GM23248 (cell line): ENCODE results near the gene SMPDL3A. TPM values are rescaled to one million over a fixed set of nuclear protein-coding genes. Genes with fewer than 3 reads are reported as not detected.

Source experiments
- DNase-seq: peaks from one replicate; pipeline ENCODE4 v3.0.0-alpha.2; 2015
- H2AFZ ChIP-seq: fragments of 200-600 bp; sonication (generic); 2 replicates; pipeline ENCODE4 v1.6.1; 2016; ENCODE audit warnings: antibody characterized with exemption
- H3F3A ChIP-seq: fragments of 200-600 bp; sonication (generic); 2 replicates; pipeline ENCODE4 v1.6.1; 2016; ENCODE audit warnings: mild to moderate bottlenecking, antibody characterized with exemption, mixed run types; ENCODE audit not compliant: insufficient read depth
- H3K27ac ChIP-seq: fragments of 200-600 bp; sonication (generic); 2 replicates; pipeline ENCODE4 v1.5.1; 2016; ENCODE audit warnings: mild to moderate bottlenecking
- H3K27me3 ChIP-seq: fragments of 200-600 bp; sonication (generic); replicated peaks from 2 replicates; pipeline ENCODE4 v1.6.1; 2016; ENCODE audit warnings: mild to moderate bottlenecking; ENCODE audit not compliant: insufficient read depth
- H3K36me3 ChIP-seq: fragments of 200-600 bp; sonication (generic); 2 replicates; pipeline ENCODE4 v1.6.1; 2016; ENCODE audit warnings: low read depth, mild to moderate bottlenecking
- H3K4me1 ChIP-seq: fragments of 200-600 bp; sonication (generic); 2 replicates; pipeline ENCODE4 v1.6.1; 2016; ENCODE audit warnings: mild to moderate bottlenecking; ENCODE audit not compliant: insufficient read depth
- H3K4me2 ChIP-seq: fragments of 200-600 bp; sonication (generic); one replicate; pipeline ENCODE4 v1.6.1; 2016; ENCODE audit warnings: mild to moderate bottlenecking; ENCODE audit not compliant: unreplicated experiment
- H3K4me3 ChIP-seq: fragments of 200-600 bp; sonication (generic); 2 replicates; pipeline ENCODE4 v1.5.1; 2016; ENCODE audit warnings: mild to moderate bottlenecking
- H3K79me2 ChIP-seq: fragments of 200-600 bp; sonication (generic); 2 replicates; pipeline ENCODE4 v1.6.1; 2016; ENCODE audit warnings: mild to moderate bottlenecking; ENCODE audit not compliant: insufficient read depth
- H3K9ac ChIP-seq: fragments of 200-600 bp; sonication (generic); 2 replicates; pipeline ENCODE4 v1.6.1; 2016; ENCODE audit warnings: mild to moderate bottlenecking
- H3K9me2 ChIP-seq: fragments of 200-600 bp; sonication (generic); 2 replicates; pipeline ENCODE4 v1.6.1; 2016; ENCODE audit warnings: mixed run types, mild to moderate bottlenecking, moderate library complexity; ENCODE audit not compliant: insufficient read depth
- H3K9me3 ChIP-seq: fragments of 200-600 bp; sonication (generic); one replicate; pipeline ENCODE4 v1.6.1; 2017; ENCODE audit warnings: low read depth
- H4K20me1 ChIP-seq: fragments of 200-600 bp; sonication (generic); 2 replicates; pipeline ENCODE4 v1.6.0; 2016; ENCODE audit not compliant: insufficient read depth
- EZH2 ChIP-seq: fragments of 200-600 bp; sonication (generic); IDR thresholded peaks from 2 replicates; pipeline ENCODE4 v1.6.1; 2018; ENCODE audit warnings: antibody characterized with exemption, mild to moderate bottlenecking; ENCODE audit not compliant: insufficient read depth, poor library complexity, severe bottlenecking
- EZH2phosphoT487 ChIP-seq: fragments of 200-600 bp; sonication (generic); IDR thresholded peaks from 2 replicates; pipeline ENCODE4 v1.6.1; 2018; ENCODE audit warnings: antibody characterized with exemption, moderate library complexity, mild to moderate bottlenecking, low read depth; ENCODE audit not compliant: insufficient read depth
- WGBS, 2 experiments: methylation state at CpG; one replicate each; pipeline ENCODE4 v1.1.6; 2015 to 2017; ENCODE audit warnings: low lambda C conversion rate in 2 of 2, low coverage in 1 of 2; ENCODE audit errors: missing lambda C conversion rate in 2 of 2; 5-methylcytosine and 5-hydroxymethylcytosine counted together
- in situ Hi-C: fragments of 300-500 bp; cut with MboI; formaldehyde crosslinking; loops from 2 replicates; pipeline ENCODE4 v1.15.0; 2020
- polyA plus RNA-seq: library from polyadenylated mRNA; unstranded; fragments of >200 nt; fragmentation: Nextera tagmentation; extraction: Ambion mirVana; gene quantifications from 2 replicates; pipeline ENCODE4 v1.2.1, GENCODE V29; 2016
- total RNA-seq: library from RNA; depleted of rRNA; stranded (reverse); fragments of >200 nt; shearing (Covaris generic); gene quantifications from 2 replicates; pipeline ENCODE4 v1.2.3, GENCODE V29; 2014

Gene SMPDL3A
- total and polyA plus RNA-seq, 2 experiments from 2014 or later: 10.8 to 15.4 TPM

DNA sequence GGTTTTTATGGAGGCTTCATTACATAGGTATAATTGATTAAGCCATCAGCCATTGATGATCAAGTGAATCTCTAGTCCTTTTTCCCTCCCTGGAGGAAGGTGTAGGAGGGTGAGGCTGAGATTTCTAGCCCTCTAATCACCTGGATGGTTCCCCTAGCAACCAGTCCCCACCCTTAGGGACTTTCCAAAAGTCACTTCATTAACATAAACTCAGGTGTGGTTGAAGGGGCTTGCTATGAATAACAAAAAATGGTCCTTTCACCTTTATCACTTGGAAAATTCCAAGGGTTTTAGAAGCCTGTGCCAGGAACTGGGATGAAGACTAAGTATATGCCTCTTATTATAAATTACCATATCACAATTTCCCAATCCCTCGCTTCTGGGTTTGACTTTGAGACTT lies 40.4 kb downstream of the SMPDL3A start:
- Histone ChIP-seq H3K4me3 (no peak overlapping the region), H3K4me2 (no peak overlapping the region), H4K20me1 (no peaks in the 10 kb centered on the region), H3K9ac (no peak overlapping the region), H3K9me3 (no peaks in the 10 kb centered on the region), H3K27me3 (peaks cover 12% of the 10 kb centered on the region; the same call in 1 of the 2 replicates), H3K27ac (no peak overlapping the region), H3K36me3 (no peaks in the 10 kb centered on the region), H3F3A (no peaks in the 10 kb centered on the region), H3K4me1 (no peaks in the 10 kb centered on the region), H2AFZ (no peak overlapping the region), H3K79me2 (no peaks in the 10 kb centered on the region), H3K9me2 (no peaks in the 10 kb centered on the region)
- DNase-seq: no peak
- 36 to 58% methylated on average over 1 of the region's 1 CpG for WGBS, 2 experiments
- in situ Hi-C loops: no loop called here
- no peak for TF ChIP-seq EZH2phosphoT487
- TF ChIP-seq EZH2: no peak

DNA sequence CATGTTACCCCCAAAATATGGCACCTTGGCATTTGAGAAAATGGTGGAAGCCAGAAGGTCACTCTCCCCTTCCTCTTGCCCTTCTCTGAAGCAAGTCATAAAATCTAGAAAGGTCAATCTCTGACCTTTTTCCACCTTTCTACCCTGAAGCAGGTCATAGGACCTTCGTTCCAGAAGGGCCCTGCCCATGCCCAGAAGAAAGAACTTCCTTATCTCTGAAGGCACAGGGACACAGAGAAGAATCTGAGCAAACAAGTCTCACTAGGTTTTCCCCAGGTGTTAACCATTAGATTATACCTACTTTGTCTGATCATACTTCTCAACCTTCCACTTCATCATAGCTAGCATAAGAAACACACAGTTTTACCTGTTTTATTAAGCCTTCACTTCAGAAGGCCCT lies 42.5 kb downstream of the SMPDL3A start:
- Histone ChIP-seq H3K27ac (no peak overlapping the region), H3K4me1 (no peaks in the 10 kb centered on the region), H3K9ac (no peak overlapping the region), H3K4me3 (no peak overlapping the region), H3K36me3 (no peaks in the 10 kb centered on the region), H4K20me1 (no peaks in the 10 kb centered on the region), H3F3A (no peaks in the 10 kb centered on the region), H3K27me3 (peaks cover 17% of the 10 kb centered on the region; the same call in 1 of the 2 replicates), H3K9me3 (no peaks in the 10 kb centered on the region), H3K79me2 (no peaks in the 10 kb centered on the region), H3K4me2 (no peak overlapping the region), H3K9me2 (no peaks in the 10 kb centered on the region), H2AFZ (no peak overlapping the region)
- 50% methylated on average over 1 of the region's 1 CpG for WGBS, 2 experiments
- TF ChIP-seq EZH2phosphoT487: no peak
- no peak for DNase-seq
- in situ Hi-C loops: loop anchor here (10.0 kb wide), 2 partner anchors 107 to 337 kb away; no protein-coding TSS in a partner anchor

DNA sequence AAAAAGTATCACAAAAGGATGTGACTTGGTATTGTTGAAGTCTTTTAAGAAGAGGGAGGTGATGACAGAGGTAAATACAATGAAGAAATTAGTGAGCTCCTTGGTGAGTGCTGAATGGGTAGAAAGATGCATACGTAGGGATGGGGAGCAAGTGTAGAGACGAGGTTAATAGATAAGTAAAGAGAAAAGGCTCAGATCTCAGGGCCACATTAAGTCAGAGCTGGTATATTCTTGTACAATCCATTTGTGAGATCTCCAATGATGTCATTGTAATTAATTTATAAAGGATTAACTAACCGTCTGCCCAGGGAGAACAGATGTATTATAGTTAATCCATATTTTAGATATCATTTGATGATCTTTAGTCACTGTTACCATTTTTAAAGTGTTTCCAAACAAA lies 43.4 kb downstream of the SMPDL3A start:
- DNase-seq: no peak
- Histone ChIP-seq H3K36me3 (no peaks in the 10 kb centered on the region), H3K9ac (no peak overlapping the region), H3K4me2 (no peak overlapping the region), H3K27ac (no peak overlapping the region), H3K79me2 (no peaks in the 10 kb centered on the region), H3K9me3 (no peaks in the 10 kb centered on the region), H4K20me1 (no peaks in the 10 kb centered on the region), H3K9me2 (no peaks in the 10 kb centered on the region), H2AFZ (no peak overlapping the region), H3K27me3 (peaks cover 17% of the 10 kb centered on the region; the same call in 1 of the 2 replicates), H3K4me3 (no peak overlapping the region), H3K4me1 (no peaks in the 10 kb centered on the region), H3F3A (no peaks in the 10 kb centered on the region)
- TF ChIP-seq EZH2 (no peak), EZH2phosphoT487 (no peak)
- in situ Hi-C loops: loop anchor here (10.0 kb wide), 2 partner anchors 108 to 338 kb away; no protein-coding TSS in a partner anchor
- WGBS, 2 experiments: 60 to 61% methylated on average over 3 of the region's 3 CpGs

DNA sequence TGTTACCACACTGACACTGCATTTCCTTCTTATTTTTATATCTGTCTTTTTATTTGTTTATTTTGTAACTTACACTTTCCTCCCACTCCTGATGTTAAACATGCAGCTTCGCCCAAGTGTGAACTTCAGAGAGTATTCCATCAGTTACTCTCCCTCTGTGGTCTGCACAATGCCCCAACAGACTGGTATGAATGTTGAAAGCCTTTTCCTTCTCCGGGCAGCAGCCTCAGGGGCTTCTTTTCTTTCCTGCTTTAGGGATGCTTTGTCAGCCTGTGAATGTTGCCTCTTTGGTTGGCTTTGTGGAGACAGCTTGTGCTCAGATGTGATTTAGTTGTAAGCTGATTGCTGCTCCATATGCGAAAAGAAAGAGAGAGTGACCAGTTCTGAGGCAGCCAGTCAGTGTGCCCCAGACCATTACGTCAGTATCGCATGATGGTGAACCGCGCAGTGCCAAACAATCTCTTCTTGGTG lies 44.0 kb downstream of the SMPDL3A start:
- H4K20me1 ChIP-seq: no peaks in the 10 kb centered on the region
- in situ Hi-C loops: loop anchor here (10.0 kb wide), 2 partner anchors 108 to 338 kb away; no protein-coding TSS in a partner anchor
- no peak for DNase-seq
- no peaks in the 10 kb centered on the region for H3F3A ChIP-seq
- TF ChIP-seq EZH2: no peak
- no peak for TF ChIP-seq EZH2phosphoT487
- WGBS, 2 experiments: 75 to 76% methylated on average over 7 of the region's 7 CpGs
- no peaks in the 10 kb centered on the region for H3K4me1 ChIP-seq
- H3K27ac ChIP-seq: no peak overlapping the region
- no peak overlapping the region for H3K9ac ChIP-seq
- no peak overlapping the region for H3K4me2 ChIP-seq
- H3K36me3 ChIP-seq: no peaks in the 10 kb centered on the region
- H3K79me2 ChIP-seq: no peaks in the 10 kb centered on the region
- H3K9me3 ChIP-seq: no peaks in the 10 kb centered on the region
- peaks cover 17% of the 10 kb centered on the region; the same call in 1 of the 2 replicates for H3K27me3 ChIP-seq
- H3K9me2 ChIP-seq: no peaks in the 10 kb centered on the region
- no peak overlapping the region for H2AFZ ChIP-seq
- H3K4me3 ChIP-seq: no peak overlapping the region
